HepG2 (cell line): ENCODE results near the gene RNASE8. TPM values are rescaled to one million over a fixed set of nuclear protein-coding genes. Genes with fewer than 3 reads are reported as not detected.

Experiments
- FOXC1 ChIP-seq: sonication (generic); formaldehyde crosslinking; IDR thresholded peaks from 2 replicates; pipeline ENCODE4 v1.8.0; 2022; ENCODE audit warnings: mild to moderate bottlenecking, missing genetic modification reagents, borderline replicate concordance
- GABPA ChIP-seq, 2 experiments: IDR thresholded peaks; 2 replicates each; pipeline ENCODE4 v1.6.1; 2011 to 2016; ENCODE audit warnings: low read depth in 2 of 2, low read length in 1 of 2, missing biosample characterization in 1 of 2, missing genetic modification characterization in 1 of 2
- HNRNPUL1 ChIP-seq: fragments of 200-400 bp; formaldehyde crosslinking; IDR thresholded peaks from 2 replicates; pipeline ENCODE4 v1.6.1; 2017; ENCODE audit warnings: low read depth, mild to moderate bottlenecking, low read length, moderate library complexity
- KAT8 ChIP-seq: IDR thresholded peaks from 2 replicates; pipeline ENCODE4 v1.6.1; 2016; ENCODE audit warnings: missing genetic modification reagents, missing compliant biosample characterization
- NFYC ChIP-seq: IDR thresholded peaks from 2 replicates; pipeline ENCODE4 v1.6.1; 2016; ENCODE audit warnings: missing genetic modification reagents, missing compliant biosample characterization
- NR0B2 ChIP-seq: sonication (generic); formaldehyde crosslinking; IDR thresholded peaks from 2 replicates; pipeline ENCODE4 v1.4.0; 2020; ENCODE audit warnings: mild to moderate bottlenecking, missing genetic modification reagents
- PBX3 ChIP-seq: sonication (generic); formaldehyde crosslinking; IDR thresholded peaks from 2 replicates; pipeline ENCODE4 v1.8.1; 2023; ENCODE audit warnings: missing genetic modification reagents, inconsistent platforms, borderline replicate concordance
- RBM39 ChIP-seq: fragments of 200-400 bp; formaldehyde crosslinking; IDR thresholded peaks from one replicate; pipeline ENCODE4 v1.6.1; 2018; ENCODE audit warnings: antibody characterized with exemption, mild to moderate bottlenecking, low read depth, low read length; ENCODE audit not compliant: poor library complexity, severe bottlenecking
- TOE1 ChIP-seq: sonication (generic); formaldehyde crosslinking; IDR thresholded peaks from 2 replicates; pipeline ENCODE4 v1.4.0; 2020; ENCODE audit warnings: mild to moderate bottlenecking, missing genetic modification reagents
- TP53 ChIP-seq: sonication (generic); formaldehyde crosslinking; conservative IDR thresholded peaks from 2 replicates; pipeline ENCODE4 v1.4.0; 2020; ENCODE audit warnings: missing genetic modification reagents
- ZNF317 ChIP-seq: sonication (generic); formaldehyde crosslinking; IDR thresholded peaks from 2 replicates; pipeline ENCODE4 v1.5.0; 2020; ENCODE audit warnings: mild to moderate bottlenecking, missing genetic modification reagents
- ZNF350 ChIP-seq: sonication (generic); formaldehyde crosslinking; IDR thresholded peaks from 2 replicates; pipeline ENCODE4 v1.4.0; 2020; ENCODE audit warnings: mild to moderate bottlenecking, low read depth, missing genetic modification reagents, borderline replicate concordance
- ZNF468 ChIP-seq: sonication (generic); formaldehyde crosslinking; IDR thresholded peaks from 2 replicates; pipeline ENCODE4 v1.8.0; 2022; ENCODE audit warnings: mild to moderate bottlenecking, moderate library complexity, missing genetic modification reagents
- ZNF496 ChIP-seq: sonication (generic); formaldehyde crosslinking; IDR thresholded peaks from 2 replicates; pipeline ENCODE4 v1.8.1; 2023; ENCODE audit warnings: mild to moderate bottlenecking, moderate library complexity, missing genetic modification reagents; ENCODE audit not compliant: insufficient replicate concordance
- ZNF543 ChIP-seq: sonication (generic); formaldehyde crosslinking; IDR thresholded peaks from 2 replicates; pipeline ENCODE4 v1.4.0; 2020; ENCODE audit warnings: mild to moderate bottlenecking, missing genetic modification reagents
- ZNF558 ChIP-seq: sonication (generic); formaldehyde crosslinking; IDR thresholded peaks from 2 replicates; pipeline ENCODE4 v1.9.0; 2022; ENCODE audit warnings: mild to moderate bottlenecking, missing genetic modification reagents, borderline replicate concordance
- ZNF598 ChIP-seq: sonication (generic); formaldehyde crosslinking; IDR thresholded peaks from 2 replicates; pipeline ENCODE4 v1.5.1; 2020; ENCODE audit warnings: mild to moderate bottlenecking, missing genetic modification reagents, borderline replicate concordance
- ZNF619 ChIP-seq: sonication (generic); formaldehyde crosslinking; IDR thresholded peaks from 2 replicates; pipeline ENCODE4 v1.4.0; 2020; ENCODE audit warnings: mild to moderate bottlenecking, missing genetic modification reagents
- polyA plus RNA-seq, 8 experiments: library from polyadenylated mRNA; depleted of rRNA in 3 of 8; stranded (reverse) in 7 of 8; unstranded in 1 of 8; fragments of >200 nt; fragmentation: Illumina TruSeq in 4 of 8; extraction: Trizol in 4 of 8; gene quantifications; 2 replicates each; pipeline versions ENCODE4 v1.2.1 to v1.2.3, GENCODE V29; 2011 to 2016; ENCODE audit warnings: low read depth in 4 of 8, missing spikeins in 1 of 8, mixed read lengths in 1 of 8; ENCODE audit not compliant: insufficient read depth in 1 of 8
- total RNA-seq, 5 experiments: library from RNA; depleted of rRNA; stranded (reverse); fragments of >200 nt; fragmentation: Illumina TruSeq; extraction: Trizol; gene quantifications; 2 replicates each; pipeline ENCODE4 v1.2.3, GENCODE V29; 2016; ENCODE audit warnings: low read depth in 1 of 5
- TF ChIP-seq, protein P1 (sequence below): sonication (generic); formaldehyde crosslinking; IDR thresholded peaks from 2 replicates; pipeline ENCODE4 v1.4.0; 2020; ENCODE audit warnings: missing genetic modification reagents
- TF ChIP-seq, protein P2 (sequence below): sonication (generic); formaldehyde crosslinking; IDR thresholded peaks from 2 replicates; pipeline ENCODE4 v1.8.1; 2023; ENCODE audit warnings: mild to moderate bottlenecking, missing genetic modification reagents
- TF ChIP-seq, protein P3 (sequence below), 2 experiments: fragments of 450-650 bp in 1 of 2; sonication (generic) in 1 of 2; formaldehyde crosslinking; IDR thresholded peaks; 2 replicates each; pipeline versions ENCODE4 v1.5.0 to v1.8.0; 2020 to 2022; ENCODE audit warnings: mild to moderate bottlenecking in 1 of 2, missing genetic modification reagents in 1 of 2

RNASE8 gene
- total and polyA plus RNA-seq, 2 of the 13 experiments (the other 11 are each of a cell fraction or from before 2014, with no cell fraction given), result not detected

GRCh38 chr14:21070610-21071224, 13.1 kb downstream of the RNASE8 start (continued):
- no peak for TF ChIP-seq PBX3 (CRISPR knock-in tag)
- TF ChIP-seq, protein P1, sequence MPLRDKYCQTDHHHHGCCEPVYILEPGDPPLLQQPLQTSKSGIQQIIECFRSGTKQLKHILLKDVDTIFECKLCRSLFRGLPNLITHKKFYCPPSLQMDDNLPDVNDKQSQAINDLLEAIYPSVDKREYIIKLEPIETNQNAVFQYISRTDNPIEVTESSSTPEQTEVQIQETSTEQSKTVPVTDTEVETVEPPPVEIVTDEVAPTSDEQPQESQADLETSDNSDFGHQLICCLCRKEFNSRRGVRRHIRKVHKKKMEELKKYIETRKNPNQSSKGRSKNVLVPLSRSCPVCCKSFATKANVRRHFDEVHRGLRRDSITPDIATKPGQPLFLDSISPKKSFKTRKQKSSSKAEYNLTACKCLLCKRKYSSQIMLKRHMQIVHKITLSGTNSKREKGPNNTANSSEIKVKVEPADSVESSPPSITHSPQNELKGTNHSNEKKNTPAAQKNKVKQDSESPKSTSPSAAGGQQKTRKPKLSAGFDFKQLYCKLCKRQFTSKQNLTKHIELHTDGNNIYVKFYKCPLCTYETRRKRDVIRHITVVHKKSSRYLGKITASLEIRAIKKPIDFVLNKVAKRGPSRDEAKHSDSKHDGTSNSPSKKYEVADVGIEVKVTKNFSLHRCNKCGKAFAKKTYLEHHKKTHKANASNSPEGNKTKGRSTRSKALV (CRISPR knock-in tag), result no peak
- 0 out of 2 replicates have a peak, but pooled peaks have one; percentile 60 for TF ChIP-seq ZNF543
- TF ChIP-seq TP53 (CRISPR knock-in tag), result peak; percentile 49; the same call in 1 of the 2 replicates
- no peak; the same call in 1 of the 2 replicates for TF ChIP-seq ZNF619 (CRISPR knock-in tag)
- TF ChIP-seq ZNF558 (CRISPR knock-in tag), result no peak
- 0 out of 2 replicates have a peak, but pooled peaks have one; percentile 20 for TF ChIP-seq NR0B2
- no peak for TF ChIP-seq ZNF598 (CRISPR knock-in tag)
- peak; percentile 18 for TF ChIP-seq RBM39
- TF ChIP-seq ZNF317, result 0 out of 2 replicates have a peak, but pooled peaks have one; percentile 23
- no peak for TF ChIP-seq KAT8
- TF ChIP-seq TOE1 (CRISPR knock-in tag), result no peak
- TF ChIP-seq, protein P2, sequence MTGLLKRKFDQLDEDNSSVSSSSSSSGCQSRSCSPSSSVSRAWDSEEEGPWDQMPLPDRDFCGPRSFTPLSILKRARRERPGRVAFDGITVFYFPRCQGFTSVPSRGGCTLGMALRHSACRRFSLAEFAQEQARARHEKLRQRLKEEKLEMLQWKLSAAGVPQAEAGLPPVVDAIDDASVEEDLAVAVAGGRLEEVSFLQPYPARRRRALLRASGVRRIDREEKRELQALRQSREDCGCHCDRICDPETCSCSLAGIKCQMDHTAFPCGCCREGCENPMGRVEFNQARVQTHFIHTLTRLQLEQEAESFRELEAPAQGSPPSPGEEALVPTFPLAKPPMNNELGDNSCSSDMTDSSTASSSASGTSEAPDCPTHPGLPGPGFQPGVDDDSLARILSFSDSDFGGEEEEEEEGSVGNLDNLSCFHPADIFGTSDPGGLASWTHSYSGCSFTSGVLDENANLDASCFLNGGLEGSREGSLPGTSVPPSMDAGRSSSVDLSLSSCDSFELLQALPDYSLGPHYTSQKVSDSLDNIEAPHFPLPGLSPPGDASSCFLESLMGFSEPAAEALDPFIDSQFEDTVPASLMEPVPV (CRISPR knock-in tag), result no peak
- TF ChIP-seq ZNF496 (CRISPR knock-in tag), result no peak
- no peak for TF ChIP-seq HNRNPUL1
- no peak for TF ChIP-seq GABPA (IDR thresholded peaks at IDR 0.05; ENCODE audit: low read depth, low read length)
- no peak for TF ChIP-seq GABPA (CRISPR knock-in tag; IDR thresholded peaks at IDR 0.05; ENCODE audit: low read depth)
- TF ChIP-seq NFYC (CRISPR knock-in tag), result no peak
- TF ChIP-seq, protein P3, sequence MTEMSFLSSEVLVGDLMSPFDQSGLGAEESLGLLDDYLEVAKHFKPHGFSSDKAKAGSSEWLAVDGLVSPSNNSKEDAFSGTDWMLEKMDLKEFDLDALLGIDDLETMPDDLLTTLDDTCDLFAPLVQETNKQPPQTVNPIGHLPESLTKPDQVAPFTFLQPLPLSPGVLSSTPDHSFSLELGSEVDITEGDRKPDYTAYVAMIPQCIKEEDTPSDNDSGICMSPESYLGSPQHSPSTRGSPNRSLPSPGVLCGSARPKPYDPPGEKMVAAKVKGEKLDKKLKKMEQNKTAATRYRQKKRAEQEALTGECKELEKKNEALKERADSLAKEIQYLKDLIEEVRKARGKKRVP (CRISPR knock-in tag; IDR thresholded peaks at IDR 0.05), result no peak
- no peak for TF ChIP-seq ZNF468 (CRISPR knock-in tag)
- peak; percentile 75; the same call in 1 of the 2 replicates for TF ChIP-seq ZNF350
- no peak for TF ChIP-seq FOXC1 (CRISPR knock-in tag)
